Measurements from ENCODE around the gene PRIMPOL.

DNA sequence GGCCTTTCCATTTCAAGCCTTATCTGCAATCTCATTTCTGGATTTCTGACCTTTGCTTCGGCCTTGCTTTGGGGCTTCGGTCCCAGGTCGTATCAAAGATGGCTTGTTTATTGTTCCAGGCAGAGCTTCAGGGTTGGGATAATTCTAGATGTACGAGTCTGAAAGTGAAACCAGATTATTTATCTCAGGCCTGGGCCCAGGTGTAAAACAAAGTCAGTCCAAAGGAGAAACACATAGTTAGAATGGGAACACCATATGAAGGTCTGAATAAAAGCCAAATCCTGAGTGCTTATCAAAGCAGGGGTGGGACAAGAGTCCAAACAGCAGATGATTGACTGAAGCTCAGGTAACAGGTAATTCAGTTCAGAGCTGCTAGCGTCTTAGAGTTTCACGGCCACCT lies 17.1 kb downstream of the PRIMPOL start:
- TF ChIP-seq, protein P1, sequence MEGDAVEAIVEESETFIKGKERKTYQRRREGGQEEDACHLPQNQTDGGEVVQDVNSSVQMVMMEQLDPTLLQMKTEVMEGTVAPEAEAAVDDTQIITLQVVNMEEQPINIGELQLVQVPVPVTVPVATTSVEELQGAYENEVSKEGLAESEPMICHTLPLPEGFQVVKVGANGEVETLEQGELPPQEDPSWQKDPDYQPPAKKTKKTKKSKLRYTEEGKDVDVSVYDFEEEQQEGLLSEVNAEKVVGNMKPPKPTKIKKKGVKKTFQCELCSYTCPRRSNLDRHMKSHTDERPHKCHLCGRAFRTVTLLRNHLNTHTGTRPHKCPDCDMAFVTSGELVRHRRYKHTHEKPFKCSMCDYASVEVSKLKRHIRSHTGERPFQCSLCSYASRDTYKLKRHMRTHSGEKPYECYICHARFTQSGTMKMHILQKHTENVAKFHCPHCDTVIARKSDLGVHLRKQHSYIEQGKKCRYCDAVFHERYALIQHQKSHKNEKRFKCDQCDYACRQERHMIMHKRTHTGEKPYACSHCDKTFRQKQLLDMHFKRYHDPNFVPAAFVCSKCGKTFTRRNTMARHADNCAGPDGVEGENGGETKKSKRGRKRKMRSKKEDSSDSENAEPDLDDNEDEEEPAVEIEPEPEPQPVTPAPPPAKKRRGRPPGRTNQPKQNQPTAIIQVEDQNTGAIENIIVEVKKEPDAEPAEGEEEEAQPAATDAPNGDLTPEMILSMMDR (IDR thresholded peaks at IDR 0.05): no peak
- TF ChIP-seq POLR2A (IDR thresholded peaks at IDR 0.05): no peak

All from Peyer's patch (tissue), 4 donors.